HCT116 (cell line): ENCODE measurements around the gene PTPN4. TPM values are rescaled to one million over a fixed set of nuclear protein-coding genes. Genes with fewer than 3 reads are reported as not detected.

ENCODE experiments used
- ATAC-seq: fragments of 200-7000 bp; cut with Tn5 transposase; 2 replicates; pipeline ENCODE4 v1.9.1; 2020; ENCODE audit warnings: mild to moderate bottlenecking, moderate library complexity
- BruUV-seq: library from RNA; stranded (reverse); fragments of 400-500 nt; replicated peaks from 2 replicates; lab custom pipeline; 2021; lab: Mats Ljungman, UMichigan
- CTCF ChIA-PET: fragments of 300-600 bp; sonication (Branson Sonifier 250); formaldehyde crosslinking; loops from one replicate; lab custom pipeline; 2021; ENCODE audit warnings: antibody characterized with exemption; lab: Charles Lee
- POLR2A ChIA-PET: fragments of 300-600, 350-600 bp; sonication (Branson Sonifier 250); formaldehyde crosslinking; loops from one replicate; lab custom pipeline; 2021; ENCODE audit warnings: antibody characterized with exemption; lab: Charles Lee
- RAD21 ChIA-PET, 2 experiments: fragments of 300-600 bp; sonication (Branson Sonifier 250); formaldehyde crosslinking; loops; one replicate each; lab custom pipeline; 2023; ENCODE audit warnings: low total read pairs in 2 of 2; ENCODE audit not compliant: uncharacterized antibody in 2 of 2, unreplicated experiment in 2 of 2, low non-redundant PET in 1 of 2; lab: Charles Lee
- DNase-seq: peaks from one replicate; pipeline ENCODE4 v3.0.0-alpha.2; 2010; ENCODE audit warnings: low read depth, low spot score
- H2AFZ ChIP-seq: fragments of 200-600 bp; shearing (Covaris generic), sonication (generic); 2 replicates; pipeline ENCODE4 v1.6.1; 2017; ENCODE audit warnings: low read depth, mixed run types, mixed read lengths, antibody characterized with exemption, low read length; ENCODE audit not compliant: poor library complexity, severe bottlenecking
- H3K27ac ChIP-seq: 2 replicates; pipeline ENCODE4 v1.5.1; 2012; ENCODE audit warnings: low read depth, low read length
- H3K27me3 ChIP-seq: fragments of 200-600 bp; sonication (generic); 2 replicates; pipeline ENCODE4 v1.6.1; 2016; ENCODE audit warnings: mixed run types, low read length, mixed read lengths; ENCODE audit not compliant: insufficient read depth
- H3K36me3 ChIP-seq, 2 experiments: fragments of 200-500 bp in 1 of 2; fragments of 200-600 bp in 1 of 2; sonication (Bioruptor generic) in 1 of 2; sonication (generic) in 1 of 2; 2 replicates each; pipeline versions ENCODE4 v1.5.1 to v1.6.1; 2014 to 2016; ENCODE audit warnings: low read length in 2 of 2, inconsistent platforms in 1 of 2, mixed read lengths in 1 of 2, mixed run types in 1 of 2; ENCODE audit not compliant: insufficient read depth in 2 of 2, control insufficient read depth in 1 of 2
- H3K4me1 ChIP-seq, 2 experiments: fragments of 200-600 bp in 1 of 2; sonication (generic) in 1 of 2; 2 replicates each; pipeline versions ENCODE4 v1.5.1 to v1.6.1; 2012 to 2017; ENCODE audit warnings: low read length in 2 of 2, inconsistent platforms in 1 of 2, mild to moderate bottlenecking in 1 of 2, mixed read lengths in 1 of 2, mixed run types in 1 of 2, moderate library complexity in 1 of 2; ENCODE audit not compliant: insufficient read depth in 2 of 2, control insufficient read depth in 1 of 2
- H3K4me2 ChIP-seq: fragments of 200-600 bp; sonication (generic); 2 replicates; pipeline ENCODE4 v1.6.1; 2017; ENCODE audit warnings: mixed run types, low read length, mixed read lengths
- H3K4me3 ChIP-seq, 2 experiments: fragments of 200-600 bp in 1 of 2; sonication (generic) in 1 of 2; replicated peaks in 1 of 2; 2 replicates each; pipeline ENCODE4 v1.5.1; 2011 to 2016; ENCODE audit warnings: low read length in 2 of 2, control low read depth in 1 of 2, low read depth in 1 of 2, mild to moderate bottlenecking in 1 of 2, mixed read lengths in 1 of 2, mixed run types in 1 of 2
- H3K79me2 ChIP-seq: fragments of 200-600 bp; sonication (generic); 2 replicates; pipeline ENCODE4 v1.6.1; 2017; ENCODE audit warnings: mild to moderate bottlenecking, mixed run types, low read length, moderate library complexity, mixed read lengths; ENCODE audit not compliant: insufficient read depth
- H3K9ac ChIP-seq: fragments of 200-600 bp; sonication (generic); 2 replicates; pipeline ENCODE4 v1.6.1; 2016; ENCODE audit warnings: low read length, mixed read lengths
- H3K9me2 ChIP-seq: fragments of 200-600 bp; sonication (generic), shearing (Covaris generic); 2 replicates; pipeline ENCODE4 v1.6.1; 2017; ENCODE audit warnings: mixed run types, mild to moderate bottlenecking, moderate library complexity; ENCODE audit not compliant: insufficient read depth
- H3K9me3 ChIP-seq, 2 experiments: fragments of 200-500 bp in 1 of 2; fragments of 200-600 bp in 1 of 2; sonication (Bioruptor generic) in 1 of 2; sonication (generic) in 1 of 2; 2 replicates each; pipeline ENCODE4 v1.6.1; 2014 to 2017; ENCODE audit warnings: low read length in 2 of 2, mixed read lengths in 2 of 2, inconsistent platforms in 1 of 2, low read depth in 1 of 2, mild to moderate bottlenecking in 1 of 2, mixed run types in 1 of 2, moderate library complexity in 1 of 2; ENCODE audit not compliant: control insufficient read depth in 1 of 2, insufficient read depth in 1 of 2
- H4K20me1 ChIP-seq: fragments of 200-600 bp; sonication (generic), shearing (Covaris generic); 2 replicates; pipeline ENCODE4 v1.6.1; 2017; ENCODE audit warnings: mixed run types, mild to moderate bottlenecking, moderate library complexity; ENCODE audit not compliant: insufficient read depth
- CEBPB ChIP-seq: IDR thresholded peaks from 2 replicates; pipeline ENCODE4 v1.6.1; 2012; ENCODE audit warnings: low read depth
- EGR1 ChIP-seq: IDR thresholded peaks from 2 replicates; pipeline ENCODE4 v1.6.1; 2012; ENCODE audit warnings: low read depth
- FOSL1 ChIP-seq: IDR thresholded peaks from 2 replicates; pipeline ENCODE4 v1.6.1; 2012; ENCODE audit warnings: low read depth
- POLR2A ChIP-seq: IDR thresholded peaks from 2 replicates; pipeline ENCODE4 v1.7.0; 2011; ENCODE audit warnings: borderline replicate concordance; ENCODE audit not compliant: insufficient read depth, insufficient read length; ENCODE audit errors: extremely low read depth
- SIN3A ChIP-seq: IDR thresholded peaks from 2 replicates; pipeline ENCODE4 v1.6.1; 2012; ENCODE audit warnings: low read depth
- SP1 ChIP-seq: IDR thresholded peaks from 2 replicates; pipeline ENCODE4 v1.6.1; 2012; ENCODE audit warnings: low read depth
- SRF ChIP-seq: IDR thresholded peaks from 2 replicates; pipeline ENCODE4 v1.6.1; 2012; ENCODE audit warnings: low read depth
- TCF7L2 ChIP-seq: IDR thresholded peaks from 2 replicates; pipeline ENCODE4 v1.7.0; 2011; ENCODE audit warnings: borderline replicate concordance, inconsistent platforms; ENCODE audit not compliant: insufficient read depth, insufficient read length; ENCODE audit errors: extremely low read depth
- ZFX ChIP-seq: fragments of 450-650 bp; IDR thresholded peaks from 2 replicates; pipeline ENCODE4 v1.6.1; 2017
- intact Hi-C: fragments of 100-400 bp; cut with micrococcal nuclease; formaldehyde crosslinking; loops from 2 replicates; pipeline ENCODE4 v1.10.0; 2022
- total RNA-seq: library from RNA; stranded (reverse); gene quantifications from one replicate; pipeline ENCODE4 v1.2.1, GENCODE V29; 2021; ENCODE audit not compliant: unreplicated experiment
- TF ChIP-seq, protein P1 (sequence below): IDR thresholded peaks from 2 replicates; pipeline ENCODE4 v1.6.1; 2012; ENCODE audit warnings: low read depth
- TF ChIP-seq, protein P2 (sequence below): IDR thresholded peaks from 2 replicates; pipeline ENCODE4 v1.6.1; 2012
- TF ChIP-seq, protein P3 (sequence below): IDR thresholded peaks from 2 replicates; pipeline ENCODE4 v1.6.1; 2011; ENCODE audit warnings: mild to moderate bottlenecking, low read length, moderate library complexity; ENCODE audit not compliant: insufficient replicate concordance; ENCODE audit errors: extremely low read depth

Gene PTPN4
- total RNA-seq, 1 experiment from 2014 or later: 38.4 TPM

DNA sequence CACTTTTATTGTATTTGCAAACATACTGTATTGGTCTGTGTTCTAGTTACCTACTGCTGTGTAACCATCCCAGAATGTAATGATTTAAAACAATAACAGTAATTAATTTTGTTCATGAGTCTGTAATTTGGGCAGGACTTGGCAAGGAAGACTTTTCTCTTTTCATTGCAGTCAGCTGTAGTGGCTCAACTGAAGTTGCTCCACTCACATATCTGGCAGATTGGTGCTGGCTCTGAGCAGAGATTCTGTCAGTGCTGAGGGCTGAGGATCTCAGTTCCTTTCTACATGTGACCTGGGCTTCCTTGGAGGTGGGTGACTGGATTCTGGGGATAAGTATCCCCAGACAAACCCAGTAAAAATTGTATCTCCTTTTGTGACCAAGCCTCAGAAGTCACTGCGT, 26.6 kb downstream of the PTPN4 start:
- Histone ChIP-seq H3K27ac (no peak overlapping the region), H3K4me2 (no peak overlapping the region), H3K4me1 (no peaks in the 10 kb centered on the region), H3K27me3 (no peaks in the 10 kb centered on the region), H3K9me2 (no peaks in the 10 kb centered on the region), H3K36me3 (no peaks in the 10 kb centered on the region), H3K9ac (no peak overlapping the region), H3K79me2 (peaks cover 59% of the 10 kb centered on the region), H3K4me3 (no peak overlapping the region), H2AFZ (no peak overlapping the region), H3K9me3 (0 out of 4 replicates have a peak, but pooled peaks cover 0 to 3% of the 10 kb centered on the region in 2 experiments), H4K20me1 (no peaks in the 10 kb centered on the region)
- no peak for ATAC-seq
- no peak for DNase-seq
- ChIA-PET CTCF (no interaction called here), RAD21 (no interaction called here), POLR2A (no interaction called here)
- no TSS peak for BruUV-seq
- intact Hi-C loops: no loop called here
- TF ChIP-seq, protein P1, sequence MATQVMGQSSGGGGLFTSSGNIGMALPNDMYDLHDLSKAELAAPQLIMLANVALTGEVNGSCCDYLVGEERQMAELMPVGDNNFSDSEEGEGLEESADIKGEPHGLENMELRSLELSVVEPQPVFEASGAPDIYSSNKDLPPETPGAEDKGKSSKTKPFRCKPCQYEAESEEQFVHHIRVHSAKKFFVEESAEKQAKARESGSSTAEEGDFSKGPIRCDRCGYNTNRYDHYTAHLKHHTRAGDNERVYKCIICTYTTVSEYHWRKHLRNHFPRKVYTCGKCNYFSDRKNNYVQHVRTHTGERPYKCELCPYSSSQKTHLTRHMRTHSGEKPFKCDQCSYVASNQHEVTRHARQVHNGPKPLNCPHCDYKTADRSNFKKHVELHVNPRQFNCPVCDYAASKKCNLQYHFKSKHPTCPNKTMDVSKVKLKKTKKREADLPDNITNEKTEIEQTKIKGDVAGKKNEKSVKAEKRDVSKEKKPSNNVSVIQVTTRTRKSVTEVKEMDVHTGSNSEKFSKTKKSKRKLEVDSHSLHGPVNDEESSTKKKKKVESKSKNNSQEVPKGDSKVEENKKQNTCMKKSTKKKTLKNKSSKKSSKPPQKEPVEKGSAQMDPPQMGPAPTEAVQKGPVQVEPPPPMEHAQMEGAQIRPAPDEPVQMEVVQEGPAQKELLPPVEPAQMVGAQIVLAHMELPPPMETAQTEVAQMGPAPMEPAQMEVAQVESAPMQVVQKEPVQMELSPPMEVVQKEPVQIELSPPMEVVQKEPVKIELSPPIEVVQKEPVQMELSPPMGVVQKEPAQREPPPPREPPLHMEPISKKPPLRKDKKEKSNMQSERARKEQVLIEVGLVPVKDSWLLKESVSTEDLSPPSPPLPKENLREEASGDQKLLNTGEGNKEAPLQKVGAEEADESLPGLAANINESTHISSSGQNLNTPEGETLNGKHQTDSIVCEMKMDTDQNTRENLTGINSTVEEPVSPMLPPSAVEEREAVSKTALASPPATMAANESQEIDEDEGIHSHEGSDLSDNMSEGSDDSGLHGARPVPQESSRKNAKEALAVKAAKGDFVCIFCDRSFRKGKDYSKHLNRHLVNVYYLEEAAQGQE: no peak
- no peak for TF ChIP-seq POLR2A
- no peak for TF ChIP-seq CEBPB
- TF ChIP-seq SIN3A: no peak

- intact Hi-C loops: no loop called here
- CTCF ChIA-PET: no interaction called here
- Histone ChIP-seq H3K36me3 (no peaks in the 10 kb centered on the region), H2AFZ (no peak overlapping the region), H3K27ac (no peak overlapping the region), H4K20me1 (no peaks in the 10 kb centered on the region), H3K4me2 (no peak overlapping the region), H3K9me3 (0 out of 4 replicates have a peak, but pooled peaks cover 0 to 3% of the 10 kb centered on the region in 2 experiments), H3K4me1 (no peaks in the 10 kb centered on the region), H3K79me2 (peaks cover 63% of the 10 kb centered on the region), H3K4me3 (no peak overlapping the region), H3K9me2 (no peaks in the 10 kb centered on the region), H3K27me3 (no peaks in the 10 kb centered on the region), H3K9ac (no peak overlapping the region)
- no TSS peak for BruUV-seq
- ATAC-seq (no peak), DNase-seq (no peak)
- POLR2A ChIA-PET: no interaction called here
- RAD21 ChIA-PET: no interaction called here
- TF ChIP-seq FOSL1 (no peak), TCF7L2 (no peak), SP1 (no peak), EGR1 (no peak), ZFX (no peak), SRF (no peak)
- TF ChIP-seq, protein P1: no peak
- TF ChIP-seq, protein P2, sequence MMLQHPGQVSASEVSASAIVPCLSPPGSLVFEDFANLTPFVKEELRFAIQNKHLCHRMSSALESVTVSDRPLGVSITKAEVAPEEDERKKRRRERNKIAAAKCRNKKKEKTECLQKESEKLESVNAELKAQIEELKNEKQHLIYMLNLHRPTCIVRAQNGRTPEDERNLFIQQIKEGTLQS: no peak
- TF ChIP-seq, protein P3, sequence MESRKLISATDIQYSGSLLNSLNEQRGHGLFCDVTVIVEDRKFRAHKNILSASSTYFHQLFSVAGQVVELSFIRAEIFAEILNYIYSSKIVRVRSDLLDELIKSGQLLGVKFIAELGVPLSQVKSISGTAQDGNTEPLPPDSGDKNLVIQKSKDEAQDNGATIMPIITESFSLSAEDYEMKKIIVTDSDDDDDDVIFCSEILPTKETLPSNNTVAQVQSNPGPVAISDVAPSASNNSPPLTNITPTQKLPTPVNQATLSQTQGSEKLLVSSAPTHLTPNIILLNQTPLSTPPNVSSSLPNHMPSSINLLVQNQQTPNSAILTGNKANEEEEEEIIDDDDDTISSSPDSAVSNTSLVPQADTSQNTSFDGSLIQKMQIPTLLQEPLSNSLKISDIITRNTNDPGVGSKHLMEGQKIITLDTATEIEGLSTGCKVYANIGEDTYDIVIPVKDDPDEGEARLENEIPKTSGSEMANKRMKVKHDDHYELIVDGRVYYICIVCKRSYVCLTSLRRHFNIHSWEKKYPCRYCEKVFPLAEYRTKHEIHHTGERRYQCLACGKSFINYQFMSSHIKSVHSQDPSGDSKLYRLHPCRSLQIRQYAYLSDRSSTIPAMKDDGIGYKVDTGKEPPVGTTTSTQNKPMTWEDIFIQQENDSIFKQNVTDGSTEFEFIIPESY: no peak
Measured at GRCh38 chr2:119788752-119789151, 29.0 kb downstream of the PTPN4 start.
